Measurements from ENCODE around the gene PLEKHA3.
"Not testable (repeated sequence)": the region's sequence is repeated elsewhere in the genome, so short reads cannot be mapped to it uniquely, and the experiment has no call there.

PLEKHA3 gene

GRCh38 chr2:178525460-178525859 is 45.2 kb downstream of the PLEKHA3 start:
- not testable (repeated sequence) for DNase-seq

GRCh38 chr2:178526256-178526655 is 46.0 kb downstream of the PLEKHA3 start:
- no peak for DNase-seq

GRCh38 chr2:178527592-178527991 is 47.3 kb downstream of the PLEKHA3 start:
- no peak for DNase-seq

- no peak for DNase-seq
Observed at GRCh38 chr2:178528647-178529046, 48.4 kb downstream of the PLEKHA3 start.

GRCh38 chr2:178529194-178529593 is 48.9 kb downstream of the PLEKHA3 start:
- no peak for DNase-seq

GRCh38 chr2:178530131-178530530 is 49.9 kb downstream of the PLEKHA3 start:
- DNase-seq, result no peak

GRCh38 chr2:178530625-178531142 is 50.4 kb downstream of the PLEKHA3 start:
- DNase-seq, result no peak

GRCh38 chr2:178531168-178531567 is 50.9 kb downstream of the PLEKHA3 start:
- DNase-seq, result no peak

- no peak for DNase-seq
Observed at GRCh38 chr2:178536037-178536436, 55.8 kb downstream of the PLEKHA3 start.

GRCh38 chr2:178542161-178542560 is 61.9 kb downstream of the PLEKHA3 start:
- DNase-seq, result no peak

- no peak for DNase-seq
Observed at GRCh38 chr2:178542569-178542968, 62.3 kb downstream of the PLEKHA3 start.

- DNase-seq, result no peak
Observed at GRCh38 chr2:178550352-178550751, 70.1 kb downstream of the PLEKHA3 start.

- DNase-seq, result no peak
Observed at GRCh38 chr2:178553047-178553446, 72.8 kb downstream of the PLEKHA3 start.
